HG02852 (cell line): ENCODE data around the gene MAMDC2.
"Not testable (repeated sequence)": the region's sequence is repeated elsewhere in the genome, so short reads cannot be mapped to it uniquely, and the experiment has no call there.

ENCODE experiments used
- ATAC-seq: cut with Tn5 transposase; IDR thresholded peaks from one replicate; pipeline ENCODE4 v1.9.1; 2021; ENCODE audit warnings: mild to moderate bottlenecking, moderate library complexity; ENCODE audit not compliant: unreplicated experiment

Gene MAMDC2

GRCh38 chr9:70035691-70036090, 8.0 kb upstream of the MAMDC2 start:
- ATAC-seq = no peak

DNA sequence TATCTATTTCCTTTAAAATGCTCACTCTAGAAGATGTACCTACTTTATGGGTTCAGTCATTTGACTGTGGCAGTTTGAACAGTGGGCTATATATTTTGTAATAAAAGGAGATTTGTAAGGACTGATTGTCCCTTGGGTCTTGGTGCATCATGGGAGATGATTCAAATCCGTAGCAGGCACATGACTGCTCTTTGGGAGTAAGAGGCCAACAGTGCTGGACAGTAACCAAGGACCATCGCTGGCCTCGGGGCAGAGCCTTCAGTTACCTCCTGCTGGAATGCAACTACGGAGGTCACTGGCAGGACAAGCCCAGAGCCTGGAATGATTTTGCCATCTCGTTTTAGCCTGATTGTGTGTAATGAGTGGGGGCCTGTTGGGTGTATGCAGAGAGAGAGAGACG, 7.0 kb upstream of the MAMDC2 start:
- no peak for ATAC-seq

DNA sequence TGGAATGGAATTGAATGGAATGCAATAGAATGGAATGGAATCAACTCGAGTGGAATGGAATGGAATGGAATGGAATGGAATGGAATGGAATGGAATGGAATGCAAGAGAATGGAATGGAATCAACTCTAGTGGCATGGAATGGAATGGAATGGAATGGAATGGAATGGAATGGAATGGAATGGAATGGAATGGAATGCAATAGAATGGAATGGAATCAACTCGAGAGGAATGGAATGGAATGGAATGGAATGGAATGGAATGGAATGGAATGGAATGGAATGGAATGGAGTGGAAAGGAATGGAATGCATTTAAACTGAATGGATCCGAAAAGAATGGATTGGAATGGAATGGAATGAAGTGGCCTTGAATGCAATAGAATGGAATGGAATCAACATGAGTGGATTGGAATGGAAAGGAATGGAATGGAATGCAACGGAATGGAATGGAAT, 5.5 kb upstream of the MAMDC2 start:
- not testable (repeated sequence) for ATAC-seq

- no peak for ATAC-seq
Measured at GRCh38 chr9:70040376-70040903, 3.2 kb upstream of the MAMDC2 start.

DNA sequence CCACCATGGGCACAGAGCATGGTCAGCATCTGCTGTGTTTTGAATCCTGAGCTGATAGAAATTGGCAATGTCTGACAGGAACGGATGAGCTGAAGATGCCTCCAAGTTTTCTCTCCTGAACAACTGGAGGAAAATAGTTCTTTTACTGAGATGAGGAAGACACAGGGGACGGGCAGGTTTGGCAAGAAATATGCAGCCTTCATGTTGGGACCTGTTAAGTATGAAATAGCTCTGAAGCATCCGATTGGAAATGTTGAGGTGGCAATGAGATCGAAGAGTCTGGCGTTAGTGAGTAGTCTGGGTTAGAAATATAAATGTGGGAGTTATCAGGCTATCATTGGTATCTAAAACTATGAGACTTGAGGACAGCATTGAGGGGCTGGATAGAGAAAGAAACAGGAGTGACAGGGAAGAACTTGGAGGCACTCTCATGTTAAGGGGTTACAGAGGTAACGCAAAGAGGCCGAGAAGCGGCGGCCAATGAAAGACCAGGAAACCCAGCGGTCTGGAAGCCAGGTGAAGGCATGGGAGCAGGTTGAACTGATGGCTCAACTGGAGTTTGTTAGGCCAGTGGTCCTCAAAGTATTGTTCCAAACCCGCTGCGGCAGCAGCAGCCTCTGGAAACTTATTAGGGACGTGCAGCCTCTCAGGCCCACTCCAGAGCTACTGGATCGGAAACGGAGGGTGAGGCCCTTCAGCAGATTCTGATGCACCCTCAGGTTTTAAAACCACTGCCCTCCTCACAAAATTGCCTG, 1.0 kb upstream of the MAMDC2 start:
- no peak for ATAC-seq

DNA sequence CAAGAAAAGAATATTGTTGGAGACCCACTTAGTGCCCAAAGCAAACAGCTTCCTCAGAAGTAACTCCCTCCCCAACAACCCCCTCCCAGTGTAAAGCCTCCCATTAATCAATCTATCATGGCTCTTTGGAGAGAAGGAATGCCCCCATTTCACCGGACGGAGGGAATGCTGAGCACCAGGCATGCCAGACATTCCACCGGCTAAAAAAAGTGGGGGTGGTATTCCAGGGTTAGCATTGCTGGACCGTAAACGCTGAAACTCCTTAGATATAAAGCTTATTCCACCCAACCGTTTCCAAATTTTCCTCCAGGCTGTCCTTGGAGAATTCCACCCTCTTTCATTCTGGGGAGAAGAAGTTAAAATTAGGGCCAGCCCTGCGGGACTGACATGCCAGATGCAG, 363 bp upstream of the MAMDC2 start:
- ATAC-seq = no peak

DNA sequence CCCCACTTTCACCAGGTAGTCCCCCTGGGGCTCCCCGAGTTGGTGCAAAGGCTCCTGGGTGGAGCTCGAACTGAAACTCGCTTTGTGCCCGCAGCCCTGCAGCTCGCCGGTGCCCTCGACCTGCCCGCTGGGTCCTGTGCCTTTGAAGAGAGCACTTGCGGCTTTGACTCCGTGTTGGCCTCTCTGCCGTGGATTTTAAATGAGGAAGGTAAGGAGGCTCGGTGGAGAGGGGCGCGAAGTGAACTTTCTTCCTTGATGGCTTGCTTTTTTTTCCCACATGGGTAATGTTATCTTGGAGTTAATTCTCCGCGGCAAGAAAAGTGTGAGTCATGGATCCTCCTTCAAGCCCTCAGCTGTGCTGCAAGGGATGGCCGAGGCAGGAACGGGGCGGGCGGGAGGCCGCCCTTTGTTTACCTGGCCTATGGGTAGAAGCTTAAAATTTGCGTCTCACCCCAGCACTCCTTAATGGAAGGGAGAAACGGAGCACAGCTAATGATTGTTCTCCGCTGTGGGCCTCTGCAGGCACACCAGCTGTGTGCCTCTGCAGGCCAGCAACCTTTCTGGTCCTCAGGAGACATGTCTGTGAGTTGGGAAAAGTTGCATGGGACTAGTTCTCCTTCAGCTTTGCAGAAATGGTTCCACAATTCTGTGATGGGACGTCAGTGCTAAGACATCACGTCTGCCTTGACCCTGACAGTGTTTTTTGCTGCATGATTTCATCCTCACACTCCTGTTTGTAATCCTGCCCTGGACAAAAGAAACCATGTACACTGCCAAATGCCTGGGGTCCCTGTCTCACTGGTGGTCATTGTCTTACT, 1.1 kb downstream of the MAMDC2 start:
- no peak for ATAC-seq

- no peak for ATAC-seq
Measured at GRCh38 chr9:70045452-70045851, 1.8 kb downstream of the MAMDC2 start.

GRCh38 chr9:70046274-70047070, 2.8 kb downstream of the MAMDC2 start:
- no peak for ATAC-seq

DNA sequence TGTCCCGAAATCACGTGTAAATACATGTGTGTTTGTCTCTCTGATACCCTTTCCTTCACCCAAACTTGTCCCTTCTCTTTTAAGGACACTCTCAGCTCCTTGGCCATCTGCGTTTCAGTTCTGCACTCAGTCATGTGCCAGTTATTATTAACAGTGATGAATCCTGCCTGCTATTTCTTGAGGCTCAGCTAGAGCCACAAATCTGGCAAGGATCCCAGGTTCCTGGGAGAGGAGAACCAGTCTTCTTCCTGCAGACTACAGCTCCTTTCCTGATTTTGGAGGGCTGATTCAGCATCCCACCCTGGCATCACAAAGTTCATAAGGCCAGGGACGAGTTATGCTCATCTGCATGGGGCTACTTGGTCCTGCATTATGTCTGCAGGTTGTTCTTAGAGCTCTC, 5.6 kb downstream of the MAMDC2 start:
- no peak for ATAC-seq

DNA sequence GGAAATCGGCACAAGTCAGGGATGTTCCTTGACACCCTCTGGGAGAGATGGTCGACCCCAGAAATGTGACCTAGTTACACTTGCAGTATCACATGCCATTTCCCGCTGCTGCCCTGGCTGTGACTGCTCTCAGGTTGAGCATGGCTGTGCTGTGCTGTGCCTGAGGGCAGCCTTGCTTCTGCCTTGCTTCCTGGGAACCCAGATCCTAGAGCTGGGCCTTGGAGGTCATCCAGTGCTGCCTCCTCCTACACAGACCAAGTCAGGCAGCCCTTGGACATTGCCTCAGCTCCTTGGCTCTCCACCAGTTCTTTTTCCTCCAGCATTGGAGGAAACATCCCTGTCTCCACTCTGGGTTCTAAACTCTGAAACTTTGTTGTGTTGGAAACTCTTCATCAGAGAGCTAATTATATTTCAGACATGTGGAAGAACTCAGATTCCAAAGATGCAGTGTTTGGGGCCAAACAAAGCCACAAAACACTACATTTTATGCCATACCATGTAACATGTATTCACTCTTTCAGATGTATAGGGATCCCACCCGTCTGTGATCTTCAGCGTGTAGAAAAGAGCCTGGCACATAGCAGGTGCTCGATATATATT, 6.1 kb downstream of the MAMDC2 start:
- no peak for ATAC-seq

- ATAC-seq = no peak
Measured at GRCh38 chr9:70052768-70053167, 9.1 kb downstream of the MAMDC2 start.

DNA sequence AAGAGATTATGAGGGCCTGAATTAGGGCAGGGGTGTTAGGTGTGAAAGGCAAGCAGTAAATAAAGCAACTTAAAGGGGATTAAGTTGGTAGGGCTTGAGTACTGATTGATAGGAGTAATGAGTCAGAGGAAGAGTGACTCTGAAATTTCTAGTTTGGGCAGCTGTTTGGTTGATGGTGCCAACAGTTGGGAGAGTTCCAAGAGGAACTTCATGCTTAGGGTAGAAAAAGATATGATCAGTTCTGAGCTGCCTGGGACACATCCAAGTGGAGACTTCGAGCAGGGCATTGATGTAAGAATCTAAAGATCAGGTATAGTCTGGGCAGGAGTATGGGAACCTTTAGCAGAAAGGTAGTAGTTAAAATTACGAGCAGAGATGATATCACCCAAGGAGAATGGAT, 10.2 kb downstream of the MAMDC2 start:
- ATAC-seq = no peak

DNA sequence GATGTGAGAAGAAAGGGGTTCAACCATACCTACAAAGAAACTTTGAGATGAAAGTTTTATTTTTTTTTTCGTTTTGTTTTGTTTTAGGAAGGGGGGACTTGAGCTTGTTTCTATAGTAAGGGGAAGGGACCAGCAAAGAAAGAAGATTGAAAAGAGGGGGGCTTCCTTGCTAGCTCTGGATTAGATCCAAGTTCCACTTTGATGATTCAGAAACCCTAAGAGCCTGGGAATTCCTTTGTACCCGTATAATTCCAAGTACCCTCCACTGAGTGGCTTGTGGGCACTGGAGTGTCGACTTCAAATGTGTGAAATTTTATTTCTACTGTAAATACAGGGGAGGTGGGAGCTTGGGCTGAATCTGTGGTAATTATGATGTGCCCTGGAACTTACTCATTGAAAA, 10.9 kb downstream of the MAMDC2 start:
- ATAC-seq = no peak

DNA sequence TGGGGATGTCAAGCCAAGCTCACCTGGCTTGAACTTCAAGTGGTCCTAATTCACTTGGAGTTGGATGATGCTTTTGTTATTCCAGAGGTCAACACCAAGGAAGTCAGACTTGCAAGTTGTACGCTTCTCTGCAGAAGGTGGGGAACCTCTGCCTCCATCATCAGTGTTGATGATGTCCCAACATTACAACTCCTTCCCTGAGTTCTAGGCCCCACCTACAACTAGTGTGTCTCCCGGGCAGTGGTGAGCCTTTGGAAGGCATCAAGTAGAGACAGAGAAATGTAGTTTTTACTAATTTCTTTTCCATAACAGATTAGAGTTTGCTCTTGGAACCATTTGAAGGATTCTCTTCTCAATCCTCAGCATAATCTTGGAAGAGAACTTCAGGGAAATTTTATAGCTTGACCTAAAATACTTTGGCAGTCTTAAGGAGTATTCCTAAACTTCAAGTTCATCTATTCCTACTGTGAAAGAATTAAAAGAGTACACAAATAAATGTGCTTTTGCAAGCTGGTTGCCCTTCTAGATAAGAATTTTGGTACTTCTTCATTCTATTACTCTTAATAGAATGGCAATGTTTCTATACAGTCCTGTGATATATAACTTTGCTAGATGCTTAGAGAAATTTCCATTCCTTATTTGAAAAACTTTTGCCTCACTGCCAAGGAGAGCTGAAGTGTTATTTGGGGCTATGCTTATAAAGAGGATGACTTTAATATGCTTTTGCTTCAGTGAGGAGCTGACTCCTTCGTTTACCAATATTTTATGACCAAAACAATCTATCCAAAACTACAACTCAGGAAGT, 12.0 kb downstream of the MAMDC2 start:
- no peak for ATAC-seq

DNA sequence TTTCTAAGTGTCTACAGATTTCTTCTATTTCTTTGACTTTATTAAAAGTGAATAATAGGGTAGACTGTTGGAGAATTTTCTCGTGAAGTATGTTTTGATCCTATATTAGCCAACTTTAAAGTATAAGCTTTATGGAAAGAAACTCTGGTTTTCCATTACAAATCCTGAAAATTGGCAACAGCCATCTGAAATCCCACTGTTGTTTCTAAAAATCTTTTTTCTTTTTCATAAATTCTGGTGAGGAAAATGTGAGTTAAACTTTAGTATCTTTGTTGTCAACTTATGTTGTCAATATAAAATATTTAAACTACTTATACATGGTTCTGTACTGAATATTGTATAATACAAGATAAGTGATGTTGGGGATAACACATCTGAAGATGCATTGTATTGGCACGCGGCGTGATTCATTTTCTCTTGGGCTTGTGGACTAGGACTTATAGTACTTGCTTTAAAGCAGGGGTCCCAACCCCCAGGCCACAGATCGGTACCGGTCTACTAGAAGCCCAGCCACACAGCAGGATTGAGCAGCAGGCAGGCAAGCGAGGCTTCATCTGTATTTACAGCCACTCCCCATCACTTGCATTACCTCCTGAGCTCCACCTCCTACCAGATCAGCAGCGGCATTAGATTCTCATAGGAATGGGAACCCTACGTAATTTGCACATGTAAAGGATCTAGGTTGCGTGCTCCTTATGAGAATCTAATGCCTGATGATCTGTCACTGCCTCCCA, 12.7 kb downstream of the MAMDC2 start:
- ATAC-seq = no peak

DNA sequence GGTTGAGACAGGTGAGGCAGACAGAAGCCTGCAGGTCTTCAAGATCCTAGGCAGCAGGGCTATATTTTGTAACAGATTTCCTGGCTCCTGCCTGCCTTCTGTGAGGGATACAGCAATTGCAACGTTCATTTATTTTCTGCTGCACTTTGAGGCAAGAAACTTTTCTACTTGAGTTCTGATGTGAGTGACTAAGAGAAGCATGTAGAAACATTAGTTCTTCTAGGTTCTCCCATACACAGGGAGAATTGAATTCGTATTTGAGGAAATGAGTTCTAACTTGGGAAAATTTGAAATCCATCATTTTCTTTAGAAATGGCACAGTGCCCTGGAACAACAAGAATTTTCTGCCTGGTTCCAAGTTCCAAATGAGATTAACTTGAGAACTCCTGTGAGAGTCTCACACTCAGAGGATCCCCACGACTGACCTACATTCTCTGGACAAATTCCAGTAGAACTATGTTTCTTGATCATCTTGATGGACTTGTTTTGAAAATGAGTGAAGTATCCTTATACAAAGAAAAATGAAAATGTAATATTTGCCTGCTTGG, 15.0 kb downstream of the MAMDC2 start:
- no peak for ATAC-seq

- ATAC-seq = no peak
Measured at GRCh38 chr9:70060148-70060882, 16.7 kb downstream of the MAMDC2 start.
